Measurements from ENCODE around the gene DES. TPM values are rescaled to one million over a fixed set of nuclear protein-coding genes. Genes with fewer than 3 reads are reported as not detected.

DES gene
- total RNA-seq, 1 experiment from 2014 or later = not detected

DNA sequence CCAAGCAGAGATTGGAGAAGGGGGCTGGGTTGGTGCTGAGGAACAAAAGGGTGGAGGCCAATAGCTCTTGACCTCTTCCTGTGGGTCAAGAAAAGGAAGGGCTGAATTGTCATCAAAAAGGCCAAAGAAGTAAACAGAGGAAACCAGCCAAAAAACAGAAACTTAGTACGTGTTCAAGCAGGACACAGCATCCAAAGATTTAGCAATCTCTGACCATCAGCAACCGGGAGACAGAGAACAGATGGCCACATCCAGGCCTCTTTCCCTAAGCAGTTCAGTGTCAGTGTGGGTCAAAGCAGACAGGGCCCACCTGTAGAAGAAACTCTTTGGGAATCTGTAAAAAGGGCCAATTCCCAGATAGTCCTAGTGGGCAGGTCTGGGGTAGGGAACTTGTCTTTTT lies 33.3 kb upstream of the DES start:
- ChIA-PET CTCF (interaction anchor here (0.5 to 1.3 kb wide), 2 partner anchors 221 to 674 kb away, joined by 3 to 4 read pairs; partner anchors contain the start of gene TTLL4), POLR2A (no interaction called here)
- Mint-ChIP-seq H3K4me1 (ENCODE audit: insufficient read depth, unreplicated experiment) (no peaks in the 10 kb centered on the region), H3K36me3 (ENCODE audit: insufficient read depth, unreplicated experiment) (peaks cover 66% of the 10 kb centered on the region), H3K27me3 (ENCODE audit: insufficient read depth, unreplicated experiment) (no peaks in the 10 kb centered on the region), H3K4me3 (ENCODE audit: unreplicated experiment) (no peak overlapping the region), H3K9me3 (ENCODE audit: unreplicated experiment) (no peaks in the 10 kb centered on the region), H3K27ac (ENCODE audit: low read depth, unreplicated experiment) (peak overlapping the region; percentile 84)
- BruUV-seq (replicated peaks) = no TSS peak
- no peak for DNase-seq (ENCODE audit: unreplicated experiment)
- intact Hi-C loops (cut with micrococcal nuclease) = no loop called here
- TF ChIP-seq, protein P1, sequence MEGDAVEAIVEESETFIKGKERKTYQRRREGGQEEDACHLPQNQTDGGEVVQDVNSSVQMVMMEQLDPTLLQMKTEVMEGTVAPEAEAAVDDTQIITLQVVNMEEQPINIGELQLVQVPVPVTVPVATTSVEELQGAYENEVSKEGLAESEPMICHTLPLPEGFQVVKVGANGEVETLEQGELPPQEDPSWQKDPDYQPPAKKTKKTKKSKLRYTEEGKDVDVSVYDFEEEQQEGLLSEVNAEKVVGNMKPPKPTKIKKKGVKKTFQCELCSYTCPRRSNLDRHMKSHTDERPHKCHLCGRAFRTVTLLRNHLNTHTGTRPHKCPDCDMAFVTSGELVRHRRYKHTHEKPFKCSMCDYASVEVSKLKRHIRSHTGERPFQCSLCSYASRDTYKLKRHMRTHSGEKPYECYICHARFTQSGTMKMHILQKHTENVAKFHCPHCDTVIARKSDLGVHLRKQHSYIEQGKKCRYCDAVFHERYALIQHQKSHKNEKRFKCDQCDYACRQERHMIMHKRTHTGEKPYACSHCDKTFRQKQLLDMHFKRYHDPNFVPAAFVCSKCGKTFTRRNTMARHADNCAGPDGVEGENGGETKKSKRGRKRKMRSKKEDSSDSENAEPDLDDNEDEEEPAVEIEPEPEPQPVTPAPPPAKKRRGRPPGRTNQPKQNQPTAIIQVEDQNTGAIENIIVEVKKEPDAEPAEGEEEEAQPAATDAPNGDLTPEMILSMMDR (IDR thresholded peaks at IDR 0.05; ENCODE audit: unreplicated experiment) = no peak

DNA sequence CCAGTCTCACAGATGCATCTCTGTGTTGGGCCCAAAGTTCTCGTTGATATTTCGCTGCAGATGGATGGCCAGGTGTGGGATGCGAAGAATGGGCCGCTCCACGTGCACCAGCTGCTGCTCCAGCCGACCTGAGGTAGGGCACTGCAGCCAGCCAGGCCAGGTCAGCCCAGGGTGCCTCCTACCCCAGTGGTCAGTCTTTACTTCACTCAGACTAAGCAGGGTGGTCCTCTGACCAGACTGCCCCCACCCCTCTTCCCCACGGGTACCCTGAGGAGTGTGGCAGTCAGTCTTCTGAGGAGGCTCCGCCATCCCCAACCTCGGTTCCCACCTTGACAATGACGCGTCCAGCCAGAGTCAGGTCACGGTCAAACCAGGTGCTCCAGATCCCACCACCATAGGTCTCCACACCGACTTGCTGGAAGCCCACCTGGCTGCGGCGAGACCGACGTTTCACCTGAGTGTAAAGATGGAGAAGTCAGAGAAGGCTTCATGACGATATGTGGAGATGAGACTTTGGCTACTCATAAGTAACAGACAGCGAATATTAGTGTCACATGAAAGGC lies 32.1 kb upstream of the DES start:
- Mint-ChIP-seq H3K36me3 (ENCODE audit: insufficient read depth, unreplicated experiment) (peaks cover 54% of the 10 kb centered on the region), H3K4me3 (ENCODE audit: unreplicated experiment) (no peak overlapping the region), H3K27me3 (ENCODE audit: insufficient read depth, unreplicated experiment) (no peaks in the 10 kb centered on the region), H3K4me1 (ENCODE audit: insufficient read depth, unreplicated experiment) (no peaks in the 10 kb centered on the region), H3K9me3 (ENCODE audit: unreplicated experiment) (no peaks in the 10 kb centered on the region), H3K27ac (ENCODE audit: low read depth, unreplicated experiment) (no peak overlapping the region)
- POLR2A ChIA-PET = interaction anchor here (0.8 to 3.1 kb wide), 4 partner anchors 7 to 157 kb away, joined by 4 to 13 read pairs (median 8); partner anchors contain the start of genes ANKZF1, ATG9A and DNAJB2
- TSS peak; percentile 23 for BruUV-seq (replicated peaks)
- CTCF ChIA-PET = interaction anchor here (3.1 kb wide), 1 partner anchor 17 kb away, joined by 19 read pairs; no protein-coding TSS in a partner anchor
- intact Hi-C loops (cut with micrococcal nuclease) = no loop called here
- no peak for DNase-seq (ENCODE audit: unreplicated experiment)
- TF ChIP-seq, protein P1 (IDR thresholded peaks at IDR 0.05; ENCODE audit: unreplicated experiment) = no peak

DNA sequence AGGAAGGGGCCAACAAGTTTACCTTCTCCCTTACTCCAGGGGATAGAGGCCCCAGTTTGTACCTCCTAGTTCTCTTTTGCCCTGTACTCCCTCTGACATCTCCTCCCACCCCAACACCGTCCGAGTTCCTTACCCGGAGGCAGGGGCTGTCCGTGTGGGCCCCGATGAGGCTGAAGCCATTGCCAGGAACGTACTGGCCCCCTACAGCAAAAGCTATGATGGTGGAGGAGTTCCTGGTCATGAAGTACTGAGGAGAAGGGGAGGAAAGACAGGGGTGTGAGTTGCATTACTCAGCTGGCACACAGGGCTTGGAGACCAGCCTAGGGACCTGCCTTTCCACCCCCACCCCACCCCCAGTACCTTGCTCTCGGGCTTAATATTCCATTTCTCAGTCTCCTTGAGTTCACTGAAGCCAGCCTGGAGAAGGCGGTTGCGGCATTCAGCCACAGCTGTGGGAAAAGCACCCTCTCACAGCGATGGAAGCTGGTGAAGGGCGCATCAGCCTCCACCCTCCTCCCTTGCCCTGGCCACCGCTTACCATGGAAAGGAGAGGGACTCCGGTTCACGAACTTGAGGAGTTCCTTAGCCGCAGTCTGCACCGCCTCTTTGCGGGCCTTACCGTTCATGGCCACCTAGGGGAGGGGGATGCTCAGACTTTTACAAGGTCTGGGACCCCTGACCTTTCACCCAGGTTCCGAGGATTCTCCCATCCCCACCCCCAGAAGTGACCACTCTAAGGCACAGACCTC lies 31.5 kb upstream of the DES start:
- no peaks in the 10 kb centered on the region for H3K9me3 Mint-ChIP-seq (ENCODE audit: unreplicated experiment)
- no peaks in the 10 kb centered on the region for H3K27me3 Mint-ChIP-seq (ENCODE audit: insufficient read depth, unreplicated experiment)
- H3K27ac Mint-ChIP-seq (ENCODE audit: low read depth, unreplicated experiment) = peak overlapping the region; percentile 97
- peak overlapping the region; percentile 96 for H3K4me3 Mint-ChIP-seq (ENCODE audit: unreplicated experiment)
- no TSS peak for BruUV-seq (replicated peaks)
- ChIA-PET CTCF (interaction anchor here (0.6 to 3.1 kb wide), 3 partner anchors 16 to 220 kb away, joined by 4 to 19 read pairs (median 5); no protein-coding TSS in a partner anchor), POLR2A (interaction anchor here (0.5 to 3.1 kb wide), 18 partner anchors 8 to 319 kb away, joined by 3 to 15 read pairs (median 4); partner anchors contain the start of genes ANKZF1, ATG9A, CNPPD1 and DNAJB2)
- no peaks in the 10 kb centered on the region for H3K4me1 Mint-ChIP-seq (ENCODE audit: insufficient read depth, unreplicated experiment)
- peaks cover 48% of the 10 kb centered on the region for H3K36me3 Mint-ChIP-seq (ENCODE audit: insufficient read depth, unreplicated experiment)
- DNase-seq (ENCODE audit: unreplicated experiment) = no peak
- intact Hi-C loops (cut with micrococcal nuclease) = no loop called here
- TF ChIP-seq, protein P1 (IDR thresholded peaks at IDR 0.05; ENCODE audit: unreplicated experiment) = no peak
